H1 (cell line): ENCODE results near the gene TNNT3. TPM values are rescaled to one million over a fixed set of nuclear protein-coding genes. Genes with fewer than 3 reads are reported as not detected.

Source experiments
- CTCF ChIA-PET: fragments of 300-600 bp; sonication (Branson Sonifier 250); formaldehyde crosslinking; loops from one replicate; lab custom pipeline; 2021; ENCODE audit not compliant: partially characterized antibody; lab: Charles Lee
- POLR2A ChIA-PET: fragments of 300-600 bp; sonication (Branson Sonifier 250); formaldehyde crosslinking; loops from one replicate; lab custom pipeline; 2021; ENCODE audit warnings: inconsistent platforms; ENCODE audit not compliant: partially characterized antibody; lab: Charles Lee
- DNase-seq, 2 experiments: peaks; one replicate each; pipeline versions ENCODE4 v3.0.0 to v3.0.0-alpha.2; 2010 to 2022; ENCODE audit warnings: low spot score in 2 of 2, low read depth in 1 of 2, mixed read lengths in 1 of 2
- FAIRE-seq: peaks from 2 replicates; lab custom pipeline; 2011; peaks lifted over from hg19 to GRCh38; lab: Jason Lieb, UNC
- H2AFZ ChIP-seq: 2 replicates; pipeline ENCODE4 v1.8.1; 2012; ENCODE audit warnings: low read length, inconsistent platforms
- H2AK5ac ChIP-seq: 2 replicates; pipeline ENCODE4 v1.6.1; 2013; ENCODE audit warnings: low read depth, low read length
- H2BK120ac ChIP-seq: replicated peaks from 2 replicates; pipeline ENCODE3; 2013; ENCODE audit warnings: low read depth, low read length, inconsistent platforms
- H2BK12ac ChIP-seq: 2 replicates; pipeline ENCODE4 v1.6.1; 2013; ENCODE audit warnings: low read depth, low read length
- H2BK15ac ChIP-seq: 2 replicates; pipeline ENCODE4 v1.6.1; 2013; ENCODE audit warnings: low read length
- H2BK20ac ChIP-seq: 2 replicates; pipeline ENCODE4 v1.6.1; 2013; ENCODE audit warnings: low read length
- H2BK5ac ChIP-seq: 2 replicates; pipeline ENCODE4 v1.6.1; 2013; ENCODE audit warnings: low read depth, low read length
- H3K14ac ChIP-seq: 2 replicates; pipeline ENCODE4 v1.6.1; 2013; ENCODE audit warnings: inconsistent platforms; ENCODE audit not compliant: insufficient read length
- H3K18ac ChIP-seq: 2 replicates; pipeline ENCODE4 v1.6.1; 2013; ENCODE audit warnings: low read length; ENCODE audit errors: extremely low read depth
- H3K23ac ChIP-seq: 2 replicates; pipeline ENCODE4 v1.6.1; 2013; ENCODE audit warnings: inconsistent platforms; ENCODE audit not compliant: insufficient read length
- H3K23me2 ChIP-seq: 2 replicates; pipeline ENCODE4 v1.6.1; 2013; ENCODE audit warnings: low read depth, low read length
- H3K27ac ChIP-seq: 2 replicates; pipeline ENCODE4 v1.6.1; 2011; ENCODE audit warnings: low read depth, low read length, inconsistent platforms
- H3K27me3 ChIP-seq, 4 experiments: replicated peaks in 1 of 4; 1 replicate in 1 of 4; 2 replicates in 3 of 4; pipeline versions ENCODE4 v1.6.1 to v1.8.1; 2011 to 2013; ENCODE audit warnings: low read length in 3 of 4, mild to moderate bottlenecking in 3 of 4, inconsistent platforms in 2 of 4, mixed read lengths in 2 of 4, moderate library complexity in 1 of 4; ENCODE audit not compliant: control insufficient read depth in 3 of 4, insufficient read depth in 3 of 4; ENCODE audit errors: extremely low read depth in 1 of 4
- H3K36me3 ChIP-seq, 4 experiments: 2 replicates each; pipeline versions ENCODE4 v1.6.1 to v1.8.1; 2011 to 2013; ENCODE audit warnings: mild to moderate bottlenecking in 4 of 4, low read length in 3 of 4, moderate library complexity in 2 of 4, control low read depth in 1 of 4, inconsistent platforms in 1 of 4; ENCODE audit not compliant: insufficient read depth in 4 of 4, control insufficient read depth in 2 of 4
- H3K4ac ChIP-seq: replicated peaks from 2 replicates; pipeline ENCODE3; 2013; ENCODE audit warnings: low read length, low read depth, mixed read lengths, inconsistent platforms; ENCODE audit not compliant: insufficient read length
- H3K4me1 ChIP-seq, 4 experiments: replicated peaks in 1 of 4; 1 replicate in 1 of 4; 2 replicates in 3 of 4; pipeline versions ENCODE4 v1.6.1 to v1.8.1; 2011 to 2013; ENCODE audit warnings: low read length in 3 of 4, inconsistent platforms in 2 of 4, mixed read lengths in 1 of 4; ENCODE audit not compliant: insufficient read depth in 4 of 4, control insufficient read depth in 3 of 4
- H3K4me2 ChIP-seq, 2 experiments: 2 replicates each; pipeline versions ENCODE4 v1.6.1 to v1.8.1; 2011 to 2013; ENCODE audit warnings: low read depth in 2 of 2, low read length in 2 of 2, control low read depth in 1 of 2, inconsistent platforms in 1 of 2, mild to moderate bottlenecking in 1 of 2; ENCODE audit not compliant: insufficient read depth in 1 of 2
- H3K4me3 ChIP-seq, 4 experiments: fragments of 200-600, 300-600 bp in 1 of 4; sonication (generic), shearing (Covaris generic), sonication (Bioruptor Twin) in 1 of 4; 2 replicates each; pipeline versions ENCODE4 v1.5.1 to v1.8.1; 2011 to 2016; ENCODE audit warnings: low read length in 4 of 4, low read depth in 3 of 4, control low read depth in 2 of 4, inconsistent platforms in 2 of 4, mild to moderate bottlenecking in 2 of 4, mixed read lengths in 1 of 4, moderate library complexity in 1 of 4; ENCODE audit not compliant: insufficient read depth in 2 of 4; ENCODE audit errors: extremely low read depth in 1 of 4
- H3K56ac ChIP-seq: replicated peaks from 2 replicates; pipeline ENCODE3; 2013; ENCODE audit warnings: low read depth, mild to moderate bottlenecking, mixed read lengths, low read length, inconsistent platforms; ENCODE audit not compliant: insufficient read length
- H3K79me1 ChIP-seq: 2 replicates; pipeline ENCODE4 v1.6.1; 2013; ENCODE audit warnings: low read depth, low read length, control low read depth
- H3K79me2 ChIP-seq, 2 experiments: 2 replicates each; pipeline versions ENCODE4 v1.6.1 to v1.8.1; 2012 to 2013; ENCODE audit warnings: low read length in 2 of 2, mild to moderate bottlenecking in 2 of 2, inconsistent platforms in 1 of 2; ENCODE audit not compliant: insufficient read depth in 2 of 2, control insufficient read depth in 1 of 2
- H3K9ac ChIP-seq, 4 experiments: replicated peaks in 1 of 4; 1 replicate in 1 of 4; 2 replicates in 3 of 4; pipeline versions ENCODE4 v1.6.1 to v1.8.1; 2011 to 2013; ENCODE audit warnings: low read depth in 3 of 4, low read length in 3 of 4, control low read depth in 2 of 4, mild to moderate bottlenecking in 2 of 4, moderate library complexity in 2 of 4, inconsistent platforms in 1 of 4; ENCODE audit errors: extremely low read depth in 1 of 4
- H3K9me3 ChIP-seq, 2 experiments: 2 replicates each; pipeline versions ENCODE4 v1.6.1 to v1.8.1; 2012 to 2013; ENCODE audit warnings: mild to moderate bottlenecking in 2 of 2, moderate library complexity in 2 of 2, control low read depth in 1 of 2, inconsistent platforms in 1 of 2, low read depth in 1 of 2, low read length in 1 of 2, mixed read lengths in 1 of 2; ENCODE audit not compliant: insufficient read depth in 2 of 2
- H4K20me1 ChIP-seq, 2 experiments: replicated peaks in 1 of 2; 2 replicates each; pipeline versions ENCODE3 to v1.8.1; 2011 to 2013; ENCODE audit warnings: inconsistent platforms in 2 of 2, low read length in 2 of 2, mild to moderate bottlenecking in 1 of 2; ENCODE audit not compliant: insufficient read depth in 2 of 2, control insufficient read depth in 1 of 2
- H4K5ac ChIP-seq: 2 replicates; pipeline ENCODE4 v1.6.1; 2013; ENCODE audit warnings: low read length, low read depth, mixed read lengths, inconsistent platforms; ENCODE audit not compliant: insufficient read length
- H4K8ac ChIP-seq: 2 replicates; pipeline ENCODE4 v1.8.0; 2013; ENCODE audit warnings: mild to moderate bottlenecking, moderate library complexity, low read length, inconsistent platforms; ENCODE audit not compliant: insufficient read depth; ENCODE audit errors: extremely low read depth
- H4K91ac ChIP-seq: replicated peaks from 2 replicates; pipeline ENCODE3; 2013; ENCODE audit warnings: low read length, mixed read lengths, inconsistent platforms; ENCODE audit not compliant: insufficient read length
- CHD2 ChIP-seq: IDR thresholded peaks from 2 replicates; pipeline ENCODE4 v1.6.1; 2012; ENCODE audit warnings: low read length, improper control_type of control experiment
- E2F6 ChIP-seq: IDR thresholded peaks from 2 replicates; pipeline ENCODE4 v1.6.1; 2012; ENCODE audit warnings: inconsistent platforms
- EGR1 ChIP-seq: IDR thresholded peaks from 2 replicates; pipeline ENCODE4 v1.6.1; 2011; ENCODE audit warnings: low read depth, low read length, borderline replicate concordance
- JUN ChIP-seq: IDR thresholded peaks from 2 replicates; pipeline ENCODE4 v1.6.1; 2011; ENCODE audit warnings: low read depth, mild to moderate bottlenecking, improper control_type of control experiment, low read length
- KDM1A ChIP-seq: fragments of 200-600, 300-600 bp; sonication (generic); IDR thresholded peaks from 2 replicates; pipeline ENCODE4 v1.7.1; 2016; ENCODE audit warnings: mild to moderate bottlenecking, low read length, borderline replicate concordance
- NANOG ChIP-seq: IDR thresholded peaks from 2 replicates; pipeline ENCODE4 v1.6.1; 2011; ENCODE audit warnings: low read length, low read depth, mild to moderate bottlenecking, inconsistent platforms; ENCODE audit not compliant: insufficient read depth, poor library complexity, severe bottlenecking
- RAD21 ChIP-seq, 2 experiments: IDR thresholded peaks in 1 of 2; conservative IDR thresholded peaks in 1 of 2; 2 replicates each; pipeline ENCODE4 v1.6.1; 2011; ENCODE audit warnings: low read depth in 2 of 2, low read length in 2 of 2, improper control_type of control experiment in 1 of 2, inconsistent platforms in 1 of 2, mild to moderate bottlenecking in 1 of 2, moderate library complexity in 1 of 2
- SIX5 ChIP-seq: IDR thresholded peaks from 2 replicates; pipeline ENCODE4 v1.6.1; 2011; ENCODE audit warnings: mild to moderate bottlenecking, low read depth, low read length
- WGBS, 2 experiments: shearing (Covaris generic) in 1 of 2; methylation state at CpG; one replicate each; pipeline versions ENCODE4 v1.1.6 to v1.1.7; 2013 to 2015; ENCODE audit warnings: low lambda C conversion rate in 2 of 2, mixed read lengths in 2 of 2, inconsistent platforms in 1 of 2, low coverage in 1 of 2, missing lambda C conversion rate in 1 of 2; ENCODE audit not compliant: insufficient replicate concordance in 2 of 2, insufficient coverage in 1 of 2, insufficient read length in 1 of 2; ENCODE audit errors: extremely low coverage in 1 of 2, missing lambda C conversion rate in 1 of 2; 5-methylcytosine and 5-hydroxymethylcytosine counted together
- polyA plus RNA-seq, 7 experiments: library from polyadenylated mRNA; depleted of rRNA in 3 of 7; stranded (reverse) in 5 of 7; unstranded in 2 of 7; fragments of >200 nt in 5 of 7; fragments of 200-250 nt in 2 of 7; gene quantifications; 1 replicate in 5 of 7; 2 replicates in 1 of 7; 4 replicates in 1 of 7; pipeline versions ENCODE4 v1.2.1 to v1.2.3, GENCODE V29; 2011 to 2013; ENCODE audit warnings: missing spikeins in 2 of 7, mixed read lengths in 2 of 7
- total RNA-seq: library from RNA; stranded (reverse); fragmentation: NEBNext Ultra II Directional; extraction: Animal tissue kit (Norgen Biotek cat#: 25700); gene quantifications from 2 replicates; pipeline ENCODE4 v1.2.1, GENCODE V29; 2021

The TNNT3 gene
- total and polyA plus RNA-seq, 2 of the 8 experiments (the other 6 are each of a cell fraction or from before 2014, with no cell fraction given): not detected

DNA sequence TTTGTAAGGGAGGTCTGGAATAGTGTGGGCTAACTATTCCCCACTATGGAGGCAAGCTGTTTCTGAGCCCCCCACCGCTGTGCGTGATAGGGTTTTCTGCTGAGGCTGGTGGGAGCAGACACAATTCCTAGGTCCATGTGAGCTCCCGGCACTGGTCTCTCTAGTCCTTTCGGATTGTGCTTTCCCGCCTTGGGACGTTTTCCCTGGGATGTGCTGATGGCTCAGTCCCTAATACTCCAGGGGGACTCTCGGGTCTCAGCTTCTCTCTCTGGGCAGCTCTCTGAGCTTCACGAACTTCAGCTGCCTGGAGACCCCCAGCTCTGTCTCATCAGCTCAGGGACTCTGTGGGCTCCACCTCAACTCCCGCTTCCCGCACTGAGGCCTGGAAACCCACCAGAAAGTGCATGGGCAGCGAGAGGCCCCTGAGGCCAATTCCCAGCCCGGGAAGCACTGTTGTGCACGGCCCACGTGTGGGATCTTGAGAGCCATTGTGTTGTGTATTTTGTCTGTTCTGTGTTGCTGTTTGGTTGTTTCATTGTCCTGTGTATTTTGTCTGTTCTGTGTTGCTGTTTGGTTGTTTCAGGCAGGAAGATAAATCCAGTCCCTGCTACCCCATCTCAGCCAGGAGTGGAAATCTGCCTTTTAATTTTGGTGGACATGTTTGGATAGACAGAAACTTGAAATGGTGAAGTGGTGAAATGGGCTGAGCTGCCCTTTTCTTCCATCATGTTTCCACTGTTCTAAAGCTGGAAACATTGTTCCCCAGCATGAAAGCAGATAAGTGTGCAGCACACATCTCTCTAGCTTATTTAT is 12.7 kb upstream of the TNNT3 start:
- Histone ChIP-seq H2BK15ac (peak overlapping the region; percentile 81; the same call in 1 of the 2 replicates), H3K27me3 (peaks cover 0 to 3% (median 2%) of the 10 kb centered on the region in 4 experiments; a peak in 1 of 7 replicates), H3K79me1 (no peaks in the 10 kb centered on the region), H3K36me3 (no peaks in the 10 kb centered on the region), H3K4me2 (no peak overlapping the region), H3K23me2 (no peaks in the 10 kb centered on the region), H4K20me1 (no peaks in the 10 kb centered on the region), H4K5ac (no peak overlapping the region), H3K9me3 (no peaks in the 10 kb centered on the region), H2BK20ac (peak overlapping the region; percentile 72; the same call in 1 of the 2 replicates), H2BK120ac (no peak overlapping the region), H3K23ac (no peak overlapping the region), H3K79me2 (no peaks in the 10 kb centered on the region), H2AFZ (peak overlapping the region; percentile 70), H4K8ac (no peak overlapping the region; the same call in 1 of the 2 replicates), H3K56ac (no peak overlapping the region), H2BK5ac (peak overlapping the region; percentile 60; the same call in 1 of the 2 replicates), H3K4ac (no peak overlapping the region), H3K18ac (peak overlapping the region; percentile 60), H2AK5ac (no peak overlapping the region), H2BK12ac (peak overlapping the region; percentile 75; the same call in 1 of the 2 replicates), H3K9ac (no peak overlapping the region)
- FAIRE-seq (no peak), DNase-seq (no peak)
- CTCF ChIA-PET: interaction anchor here (0.9 to 4.1 kb wide), 15 partner anchors 9 to 261 kb away, joined by 3 to 28 read pairs (median 6); partner anchors contain the start of gene MRPL23
- WGBS, 2 experiments: 75% methylated on average over 14 of the region's 14 CpGs; no CpG with 5 or more reads in 1 of the 2 experiments
- POLR2A ChIA-PET: no interaction called here
- TF ChIP-seq SIX5 (no peak), E2F6 (peak; percentile 69), EGR1 (no peak), CHD2 (no peak), KDM1A (no peak), JUN (no peak), NANOG (no peak), RAD21 (IDR thresholded peaks at IDR 0.05 in 1 of 2, conservative IDR thresholded peaks at IDR 0.05 in 1 of 2; ENCODE audit: low read depth in 2 of 2, low read length in 2 of 2) (no peak)
- TF ChIP-seq, all 59 proteins: peak for 1
- Histone ChIP-seq H3K14ac (no peak overlapping the region), H3K4me1 (peaks cover 2 to 10% (median 6%) of the 10 kb centered on the region in 4 experiments; a peak in 6 of 7 replicates), H4K91ac (no peak overlapping the region), H3K27ac (no peak overlapping the region), H3K4me3 (no peak overlapping the region)
